SU-DHL-6 (cell line): ENCODE measurements around the gene ANKRD66.

Source experiments
- H2AFZ ChIP-seq: fragments of 200-600 bp; sonication (generic); 2 replicates; pipeline ENCODE4 v1.6.1; 2014; ENCODE audit warnings: low read depth, mild to moderate bottlenecking, moderate library complexity, mixed read lengths, antibody characterized with exemption, low read length; ENCODE audit not compliant: severe bottlenecking
- H3F3A ChIP-seq: fragments of 200-600 bp; shearing (Covaris generic); 2 replicates; pipeline ENCODE4 v1.6.0; 2016; ENCODE audit warnings: antibody characterized with exemption, mild to moderate bottlenecking; ENCODE audit not compliant: insufficient read depth
- H3K27ac ChIP-seq: fragments of 200-600 bp; sonication (generic); 2 replicates; pipeline ENCODE4 v1.5.1; 2016; ENCODE audit warnings: low read depth, mild to moderate bottlenecking, low read length, moderate library complexity, mixed read lengths
- H3K27me3 ChIP-seq: fragments of 200-600 bp; sonication (generic), shearing (Covaris generic); 2 replicates; pipeline ENCODE4 v1.6.0; 2014; ENCODE audit warnings: mild to moderate bottlenecking, low read length
- H3K36me3 ChIP-seq: fragments of 200-600 bp; sonication (generic); 2 replicates; pipeline ENCODE4 v1.6.1; 2014; ENCODE audit warnings: mild to moderate bottlenecking, low read length, mixed read lengths
- H3K4me2 ChIP-seq: fragments of 300-600, 200-600 bp; shearing (Covaris generic), sonication (generic); 2 replicates; pipeline ENCODE4 v1.6.0; 2014; ENCODE audit warnings: low read length, low read depth, mild to moderate bottlenecking; ENCODE audit not compliant: poor library complexity, severe bottlenecking
- H3K4me3 ChIP-seq: fragments of 200-600 bp; sonication (generic); 2 replicates; pipeline ENCODE4 v1.5.1; 2014; ENCODE audit warnings: antibody characterized with exemption, low read length, mild to moderate bottlenecking, mixed read lengths; ENCODE audit not compliant: insufficient read depth, poor library complexity, severe bottlenecking
- H3K79me2 ChIP-seq: fragments of 200-600 bp; sonication (generic); 2 replicates; pipeline ENCODE4 v1.6.1; 2014; ENCODE audit warnings: mild to moderate bottlenecking, low read length, moderate library complexity; ENCODE audit not compliant: insufficient read depth
- H3K9ac ChIP-seq: fragments of 200-600 bp; sonication (generic); 2 replicates; pipeline ENCODE4 v1.7.0; 2014; ENCODE audit warnings: mild to moderate bottlenecking, low read length
- H3K9me2 ChIP-seq: fragments of 200-600 bp; sonication (generic); replicated peaks from 2 replicates; pipeline ENCODE4 v1.6.1; 2014; ENCODE audit warnings: low read length; ENCODE audit not compliant: insufficient read depth
- H3K9me3 ChIP-seq: fragments of 200-600 bp; sonication (generic); 2 replicates; pipeline ENCODE4 v1.6.1; 2014; ENCODE audit warnings: low read length, mixed read lengths; ENCODE audit not compliant: insufficient read depth
- H4K20me1 ChIP-seq: fragments of 200-600 bp; sonication (generic); 2 replicates; pipeline ENCODE4 v1.6.1; 2014; ENCODE audit warnings: low read depth, mild to moderate bottlenecking, antibody characterized with exemption, low read length, moderate library complexity, mixed read lengths
- CTCF ChIP-seq: fragments of 200-600 bp; sonication (generic); IDR thresholded peaks from one replicate; pipeline ENCODE4 v1.5.1; 2017; ENCODE audit warnings: antibody characterized with exemption, mild to moderate bottlenecking, low read length, moderate library complexity; ENCODE audit not compliant: insufficient read depth, poor library complexity, severe bottlenecking
- EZH2phosphoT487 ChIP-seq: fragments of 200-600 bp; sonication (generic), shearing (Covaris generic); conservative IDR thresholded peaks from 2 replicates; pipeline ENCODE4 v1.6.1; 2018; ENCODE audit warnings: mild to moderate bottlenecking, antibody characterized with exemption, low read length, moderate library complexity, mixed read lengths

The ANKRD66 gene

GRCh38 chr6:46793138-46793537 is 46.4 kb downstream of the ANKRD66 start, which contains the start of gene MEP1A:
TSS of gene MEP1A (plus strand) at chr6:46793389. CDS start at chr6:46793399, 10 bp downstream.
- Histone ChIP-seq H3K27me3 (no peaks in the 10 kb centered on the region), H3K9me3 (no peaks in the 10 kb centered on the region), H3K9me2 (no peaks in the 10 kb centered on the region), H3K79me2 (no peaks in the 10 kb centered on the region), H3K4me3 (no peak within 1 kb of the TSS), H3K27ac (no peak within 1 kb of the TSS), H3F3A (no peaks in the 10 kb centered on the region), H3K36me3 (no peaks in the 10 kb centered on the region), H2AFZ (no peak within 1 kb of the TSS), H3K9ac (no peak within 1 kb of the TSS), H4K20me1 (no peaks in the 10 kb centered on the region), H3K4me2 (no peak within 1 kb of the TSS)
- TF ChIP-seq EZH2phosphoT487: no peak
- no peak for TF ChIP-seq CTCF

GRCh38 chr6:46794068-46794467 is 47.3 kb downstream of the ANKRD66 start:
- Histone ChIP-seq H2AFZ (no peak overlapping the region), H3K9me3 (no peaks in the 10 kb centered on the region), H3K36me3 (no peaks in the 10 kb centered on the region), H3K27me3 (no peaks in the 10 kb centered on the region), H3K9me2 (no peaks in the 10 kb centered on the region), H3K9ac (no peak overlapping the region), H3F3A (no peaks in the 10 kb centered on the region), H3K4me2 (no peak overlapping the region), H3K27ac (no peak overlapping the region), H3K79me2 (no peaks in the 10 kb centered on the region), H4K20me1 (no peaks in the 10 kb centered on the region), H3K4me3 (no peak overlapping the region)
- TF ChIP-seq EZH2phosphoT487 (no peak), CTCF (no peak)

GRCh38 chr6:46795816-46796215 is 49.1 kb downstream of the ANKRD66 start:
- no peaks in the 10 kb centered on the region for H3K79me2 ChIP-seq
- H3K9me2 ChIP-seq: no peaks in the 10 kb centered on the region
- H3K4me3 ChIP-seq: no peak overlapping the region
- no peak overlapping the region for H3K4me2 ChIP-seq
- no peak overlapping the region for H3K27ac ChIP-seq
- H2AFZ ChIP-seq: no peak overlapping the region
- H4K20me1 ChIP-seq: no peaks in the 10 kb centered on the region
- no peak for TF ChIP-seq EZH2phosphoT487
- H3K27me3 ChIP-seq: no peaks in the 10 kb centered on the region
- H3F3A ChIP-seq: no peaks in the 10 kb centered on the region
- no peaks in the 10 kb centered on the region for H3K36me3 ChIP-seq
- H3K9me3 ChIP-seq: no peaks in the 10 kb centered on the region
- H3K9ac ChIP-seq: no peak overlapping the region

GRCh38 chr6:46796848-46797580 is 50.3 kb downstream of the ANKRD66 start:
- Histone ChIP-seq H3K4me2 (no peak overlapping the region), H3K36me3 (no peaks in the 10 kb centered on the region), H3K4me3 (no peak overlapping the region), H3K9me2 (no peaks in the 10 kb centered on the region), H3K27ac (no peak overlapping the region), H3K27me3 (no peaks in the 10 kb centered on the region), H4K20me1 (no peaks in the 10 kb centered on the region), H3K9ac (no peak overlapping the region), H2AFZ (no peak overlapping the region), H3K9me3 (no peaks in the 10 kb centered on the region; the same call in 1 of the 2 replicates), H3F3A (no peaks in the 10 kb centered on the region), H3K79me2 (no peaks in the 10 kb centered on the region)
- TF ChIP-seq CTCF (no peak), EZH2phosphoT487 (no peak)
